Type B pancreatic cell (in vitro differentiated cells): Measurements from ENCODE around the gene ABI3BP. TPM values are rescaled to one million over a fixed set of nuclear protein-coding genes. Genes with fewer than 3 reads are reported as not detected.
"Not testable (repeated sequence)": the region's sequence is repeated elsewhere in the genome, so short reads cannot be mapped to it uniquely, and the experiment has no call there.

Source experiments
- DNase-seq: peaks from one replicate; pipeline ENCODE4 v3.0.0; 2021; ENCODE audit warnings: mixed read lengths; ENCODE audit not compliant: unreplicated experiment; ENCODE audit errors: extremely low spot score
- H3K27ac Mint-ChIP-seq: 2 replicates; pipeline ENCODE4 v1.8.0; 2021; ENCODE audit warnings: mild to moderate bottlenecking, mixed read lengths
- H3K27me3 Mint-ChIP-seq: 2 replicates; pipeline ENCODE4 v1.8.0; 2021; ENCODE audit warnings: mixed read lengths
- H3K36me3 Mint-ChIP-seq: 2 replicates; pipeline ENCODE4 v1.8.0; 2021; ENCODE audit warnings: mixed read lengths
- H3K4me1 Mint-ChIP-seq: one replicate; pipeline ENCODE4 v1.8.0; 2021; ENCODE audit warnings: mixed read lengths; ENCODE audit not compliant: unreplicated experiment
- H3K4me3 Mint-ChIP-seq: 2 replicates; pipeline ENCODE4 v1.8.0; 2021; ENCODE audit warnings: mild to moderate bottlenecking, mixed read lengths
- H3K9me3 Mint-ChIP-seq: 2 replicates; pipeline ENCODE4 v1.8.0; 2021; ENCODE audit warnings: mixed read lengths
- total RNA-seq: library from RNA; stranded (reverse); gene quantifications from 2 replicates; pipeline ENCODE4 v1.2.1, GENCODE V29; 2021; ENCODE audit warnings: low replicate concordance
- TF ChIP-seq, protein P1 (sequence below): fragments of 200-600 bp; sonication (generic); conservative IDR thresholded peaks from 2 replicates; pipeline ENCODE4 v1.5.0; 2021; ENCODE audit warnings: antibody characterized with exemption, mild to moderate bottlenecking

The ABI3BP gene
- total RNA-seq, 1 donor from 2014 or later = 7.3 TPM

DNA sequence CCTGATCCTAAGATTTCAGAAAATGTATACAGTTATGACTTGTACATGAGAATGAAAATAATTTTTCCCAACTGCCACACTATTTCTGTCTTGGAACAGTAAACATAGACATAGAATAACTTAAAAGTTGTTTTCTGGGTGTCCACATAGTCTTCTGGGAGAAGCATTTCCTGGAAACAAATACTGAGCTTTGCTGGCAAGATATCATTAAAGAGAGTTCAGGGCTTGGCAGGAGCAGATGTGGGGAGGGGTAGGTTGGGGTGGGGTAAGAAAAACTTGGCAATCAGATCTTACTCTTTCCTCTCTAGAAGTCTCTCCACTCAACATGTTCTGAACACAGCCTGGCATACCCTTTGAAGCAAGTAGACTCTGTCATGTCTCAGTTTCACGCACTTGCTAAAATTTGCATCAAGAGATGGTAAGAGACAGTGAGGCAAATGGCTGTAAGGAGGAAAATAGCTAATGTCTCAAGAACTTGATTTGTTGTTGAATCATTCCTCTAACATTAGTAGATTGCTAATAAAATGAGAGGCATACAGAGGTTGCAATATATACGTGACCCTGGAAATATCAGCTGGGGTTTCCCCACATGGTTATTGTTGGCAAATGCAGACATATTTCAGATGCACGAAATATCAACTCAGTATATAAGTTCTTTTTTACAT is 27.3 kb upstream of the ABI3BP start:
- no peaks in the 10 kb centered on the region for H3K4me1 Mint-ChIP-seq
- no peak overlapping the region for H3K27ac Mint-ChIP-seq
- no peaks in the 10 kb centered on the region for H3K9me3 Mint-ChIP-seq
- no peaks in the 10 kb centered on the region for H3K36me3 Mint-ChIP-seq
- DNase-seq = no peak
- TF ChIP-seq, protein P1, sequence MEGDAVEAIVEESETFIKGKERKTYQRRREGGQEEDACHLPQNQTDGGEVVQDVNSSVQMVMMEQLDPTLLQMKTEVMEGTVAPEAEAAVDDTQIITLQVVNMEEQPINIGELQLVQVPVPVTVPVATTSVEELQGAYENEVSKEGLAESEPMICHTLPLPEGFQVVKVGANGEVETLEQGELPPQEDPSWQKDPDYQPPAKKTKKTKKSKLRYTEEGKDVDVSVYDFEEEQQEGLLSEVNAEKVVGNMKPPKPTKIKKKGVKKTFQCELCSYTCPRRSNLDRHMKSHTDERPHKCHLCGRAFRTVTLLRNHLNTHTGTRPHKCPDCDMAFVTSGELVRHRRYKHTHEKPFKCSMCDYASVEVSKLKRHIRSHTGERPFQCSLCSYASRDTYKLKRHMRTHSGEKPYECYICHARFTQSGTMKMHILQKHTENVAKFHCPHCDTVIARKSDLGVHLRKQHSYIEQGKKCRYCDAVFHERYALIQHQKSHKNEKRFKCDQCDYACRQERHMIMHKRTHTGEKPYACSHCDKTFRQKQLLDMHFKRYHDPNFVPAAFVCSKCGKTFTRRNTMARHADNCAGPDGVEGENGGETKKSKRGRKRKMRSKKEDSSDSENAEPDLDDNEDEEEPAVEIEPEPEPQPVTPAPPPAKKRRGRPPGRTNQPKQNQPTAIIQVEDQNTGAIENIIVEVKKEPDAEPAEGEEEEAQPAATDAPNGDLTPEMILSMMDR = no peak
- H3K27me3 Mint-ChIP-seq = no peaks in the 10 kb centered on the region
- H3K4me3 Mint-ChIP-seq = no peak overlapping the region

DNA sequence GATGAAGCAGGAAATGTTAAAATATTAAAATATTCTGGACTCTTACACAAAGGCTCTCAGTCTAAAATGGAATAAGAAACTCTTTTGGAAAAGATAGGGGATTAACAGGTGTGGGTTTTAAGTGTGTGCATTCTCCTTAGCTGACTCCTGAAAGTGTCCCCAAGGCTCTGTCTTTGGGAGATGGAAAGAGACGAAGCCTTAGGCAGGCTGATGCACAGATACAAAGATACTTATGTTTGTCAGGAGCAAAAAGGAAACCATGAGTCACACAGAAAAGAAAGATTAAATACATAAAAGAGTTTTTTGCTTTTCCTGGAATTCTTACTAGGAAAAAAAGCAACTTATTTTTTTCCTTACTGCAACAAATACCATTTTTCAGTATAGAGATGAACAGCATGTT is 23.8 kb upstream of the ABI3BP start:
- no peaks in the 10 kb centered on the region for H3K4me1 Mint-ChIP-seq
- DNase-seq = no peak
- no peaks in the 10 kb centered on the region for H3K36me3 Mint-ChIP-seq
- peaks cover 1% of the 10 kb centered on the region for H3K9me3 Mint-ChIP-seq
- no peaks in the 10 kb centered on the region for H3K27me3 Mint-ChIP-seq
- TF ChIP-seq, protein P1 = no peak
- no peak overlapping the region for H3K27ac Mint-ChIP-seq
- H3K4me3 Mint-ChIP-seq = no peak overlapping the region

DNA sequence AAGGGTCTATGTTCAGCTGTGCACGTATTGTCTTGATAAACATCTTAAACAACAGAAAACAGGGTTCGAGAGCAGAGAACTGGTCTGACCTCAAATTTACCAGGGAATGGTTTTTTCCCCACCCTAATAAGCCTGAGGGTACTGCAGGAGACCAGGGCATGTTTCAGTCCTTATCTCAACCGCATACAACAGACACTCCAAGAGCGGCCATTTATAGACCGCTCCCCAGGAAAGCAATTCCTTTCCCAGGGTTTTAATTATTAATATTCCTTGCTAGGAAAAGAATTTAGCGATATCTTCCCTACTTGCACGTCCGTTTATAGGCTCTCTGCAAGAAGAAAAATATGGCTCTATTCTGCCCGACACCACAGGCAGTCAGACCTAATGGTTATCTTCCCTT is 19.1 kb upstream of the ABI3BP start:
- H3K27me3 Mint-ChIP-seq, H3K36me3 Mint-ChIP-seq, H3K4me1 Mint-ChIP-seq, H3K4me3 Mint-ChIP-seq, H3K9me3 Mint-ChIP-seq, H3K27ac Mint-ChIP-seq, DNase-seq: not testable (repeated sequence)

DNA sequence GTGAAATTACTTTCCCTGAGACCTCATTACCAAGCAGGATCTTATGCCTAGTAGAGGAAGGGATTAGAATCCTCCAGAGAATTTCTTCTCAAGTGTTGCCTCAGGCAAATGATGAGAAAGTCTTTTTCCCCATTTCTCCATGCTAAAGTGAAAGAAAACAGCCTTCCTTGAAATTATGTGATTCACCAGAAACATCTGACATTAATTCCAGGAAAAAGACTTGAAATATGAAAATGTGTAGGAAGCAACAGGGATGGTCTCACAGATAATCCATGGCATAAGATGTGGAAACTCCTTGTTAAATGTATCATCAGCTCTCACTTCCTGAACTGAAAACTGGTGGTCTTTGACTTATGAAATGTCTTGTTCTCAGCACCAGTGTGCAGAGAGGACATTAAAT is 17.9 kb upstream of the ABI3BP start:
- Mint-ChIP-seq H3K9me3 (peaks cover 10% of the 10 kb centered on the region), H3K4me3 (no peak overlapping the region), H3K27me3 (no peaks in the 10 kb centered on the region), H3K27ac (no peak overlapping the region), H3K4me1 (no peaks in the 10 kb centered on the region), H3K36me3 (no peaks in the 10 kb centered on the region)
- TF ChIP-seq, protein P1 = no peak
- no peak for DNase-seq

DNA sequence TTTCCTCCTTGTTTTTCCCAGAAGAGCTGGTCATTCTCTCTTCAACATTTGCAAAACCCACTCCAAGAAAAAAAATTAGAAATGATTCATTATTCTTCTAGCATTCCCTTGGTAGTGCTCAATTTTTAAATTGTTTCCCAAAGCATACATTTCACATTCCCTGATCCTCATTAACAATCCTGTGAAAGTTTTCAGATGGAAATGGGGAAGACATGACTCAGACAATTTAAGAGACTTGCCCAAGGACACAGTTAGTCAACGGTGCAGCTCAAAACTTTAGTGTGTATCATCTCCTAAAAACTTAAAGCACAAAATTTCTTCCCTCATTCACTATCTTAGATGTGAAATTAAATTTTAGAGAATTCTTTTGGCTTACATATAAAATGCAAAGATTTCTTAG is 17.1 kb upstream of the ABI3BP start:
- H3K27ac Mint-ChIP-seq = no peak overlapping the region
- peaks cover 10% of the 10 kb centered on the region for H3K9me3 Mint-ChIP-seq
- DNase-seq = no peak
- no peaks in the 10 kb centered on the region for H3K36me3 Mint-ChIP-seq
- no peaks in the 10 kb centered on the region for H3K4me1 Mint-ChIP-seq
- TF ChIP-seq, protein P1 = no peak
- no peaks in the 10 kb centered on the region for H3K27me3 Mint-ChIP-seq
- no peak overlapping the region for H3K4me3 Mint-ChIP-seq

DNA sequence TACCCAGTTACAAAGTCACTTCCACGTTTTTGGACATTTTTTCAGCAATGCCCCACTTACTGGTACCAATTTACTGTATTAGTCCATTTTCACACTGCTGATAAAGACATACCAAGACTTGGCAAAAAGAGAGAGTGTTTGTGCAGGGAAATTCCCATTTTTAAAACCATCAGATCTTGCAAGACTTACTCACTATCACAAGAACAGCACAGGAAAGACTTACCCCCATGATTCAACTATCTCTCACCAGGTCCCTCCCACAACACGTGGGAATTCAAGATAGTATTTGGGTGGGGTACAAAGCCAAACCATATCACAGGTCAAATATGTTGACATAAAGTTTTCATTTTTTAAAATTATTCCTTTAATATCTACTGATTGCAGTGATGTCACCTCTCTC is 16.2 kb upstream of the ABI3BP start:
- no peaks in the 10 kb centered on the region for H3K36me3 Mint-ChIP-seq
- peaks cover 10% of the 10 kb centered on the region for H3K9me3 Mint-ChIP-seq
- H3K4me3 Mint-ChIP-seq = no peak overlapping the region
- no peak overlapping the region for H3K27ac Mint-ChIP-seq
- H3K27me3 Mint-ChIP-seq = no peaks in the 10 kb centered on the region
- no peak for DNase-seq
- H3K4me1 Mint-ChIP-seq = no peaks in the 10 kb centered on the region
- TF ChIP-seq, protein P1 = no peak
